OCI-LY1 (cell line): ENCODE results near the gene CIDEB.

Experiments used
- H2AFZ ChIP-seq: fragments of 200-600 bp; sonication (generic), shearing (Covaris generic); 2 replicates; pipeline ENCODE4 v1.6.0; 2014; ENCODE audit warnings: antibody characterized with exemption, mild to moderate bottlenecking, low read length
- H3F3A ChIP-seq: fragments of 200-600 bp; sonication (generic), shearing (Covaris generic); 2 replicates; pipeline ENCODE4 v1.6.0; 2014; ENCODE audit warnings: mild to moderate bottlenecking, antibody characterized with exemption, low read length, moderate library complexity; ENCODE audit not compliant: insufficient read depth
- H3K27ac ChIP-seq: fragments of 200-600 bp; sonication (generic); 2 replicates; pipeline ENCODE4 v1.5.1; 2014; ENCODE audit warnings: low read length, mixed run types, mild to moderate bottlenecking, low read depth; ENCODE audit not compliant: poor library complexity, severe bottlenecking
- H3K27me3 ChIP-seq: fragments of 200-600 bp; sonication (generic); 2 replicates; pipeline ENCODE4 v1.6.0; 2014; ENCODE audit warnings: antibody characterized with exemption, mild to moderate bottlenecking, low read length, moderate library complexity; ENCODE audit not compliant: insufficient read depth
- H3K36me3 ChIP-seq: fragments of 200-600 bp; sonication (generic); 2 replicates; pipeline ENCODE4 v1.6.1; 2014; ENCODE audit warnings: mild to moderate bottlenecking, antibody characterized with exemption, low read length, moderate library complexity, mixed read lengths; ENCODE audit not compliant: insufficient read depth
- H3K4me1 ChIP-seq: fragments of 200-600 bp; sonication (generic); 2 replicates; pipeline ENCODE4 v1.5.1; 2014; ENCODE audit warnings: mild to moderate bottlenecking, low read length, moderate library complexity; ENCODE audit not compliant: insufficient read depth, severe bottlenecking
- H3K4me2 ChIP-seq: fragments of 200-600 bp; sonication (generic), shearing (Covaris generic); 2 replicates; pipeline ENCODE4 v1.6.1; 2014; ENCODE audit warnings: low read length
- H3K4me3 ChIP-seq: fragments of 200-600 bp; sonication (generic); 2 replicates; pipeline ENCODE4 v1.5.1; 2014; ENCODE audit warnings: low read length, low read depth, mild to moderate bottlenecking, mixed read lengths; ENCODE audit not compliant: poor library complexity, severe bottlenecking
- H3K79me2 ChIP-seq: fragments of 200-600 bp; shearing (Covaris generic); 2 replicates; pipeline ENCODE4 v1.6.1; 2016; ENCODE audit warnings: mixed run types, low read length, mixed read lengths; ENCODE audit not compliant: insufficient read depth
- H3K9ac ChIP-seq: fragments of 200-600 bp; sonication (generic), shearing (Covaris generic); 2 replicates; pipeline ENCODE4 v1.6.1; 2014; ENCODE audit warnings: mild to moderate bottlenecking, low read length, mixed read lengths
- H3K9me2 ChIP-seq: fragments of 200-600 bp; sonication (generic), shearing (Covaris generic); 2 replicates; pipeline ENCODE4 v1.6.1; 2014; ENCODE audit warnings: low read depth, mild to moderate bottlenecking, low read length, mixed read lengths
- H3K9me3 ChIP-seq: fragments of 200-600 bp; shearing (Covaris generic); 2 replicates; pipeline ENCODE4 v1.6.1; 2014; ENCODE audit warnings: low read length, mixed read lengths
- H4K20me1 ChIP-seq: fragments of 200-600 bp; sonication (generic), shearing (Covaris generic); 2 replicates; pipeline ENCODE4 v1.6.0; 2016; ENCODE audit warnings: mild to moderate bottlenecking, low read length; ENCODE audit not compliant: insufficient read depth
- EZH2 ChIP-seq: fragments of 200-600 bp; sonication (generic), shearing (Covaris generic); IDR thresholded peaks from 2 replicates; pipeline ENCODE4 v1.8.0; 2017; ENCODE audit warnings: borderline replicate concordance, mixed run types, mild to moderate bottlenecking, antibody characterized with exemption, low read length, moderate library complexity, mixed read lengths
- TF ChIP-seq, protein P1 (sequence below): fragments of 200-600 bp; sonication (generic), shearing (Covaris generic); IDR thresholded peaks from 2 replicates; pipeline ENCODE4 v1.5.1; 2017; ENCODE audit warnings: mild to moderate bottlenecking, antibody characterized with exemption, low read length, moderate library complexity, mixed read lengths

The CIDEB gene

GRCh38 chr14:24266344-24267244 lies 41.2 kb downstream of the CIDEB start:
- no peaks in the 10 kb centered on the region for H3K9me2 ChIP-seq
- H3K79me2 ChIP-seq = no peaks in the 10 kb centered on the region
- no peaks in the 10 kb centered on the region for H3F3A ChIP-seq
- H3K9me3 ChIP-seq = no peaks in the 10 kb centered on the region
- peaks cover 9% of the 10 kb centered on the region for H3K4me1 ChIP-seq
- TF ChIP-seq, protein P1, sequence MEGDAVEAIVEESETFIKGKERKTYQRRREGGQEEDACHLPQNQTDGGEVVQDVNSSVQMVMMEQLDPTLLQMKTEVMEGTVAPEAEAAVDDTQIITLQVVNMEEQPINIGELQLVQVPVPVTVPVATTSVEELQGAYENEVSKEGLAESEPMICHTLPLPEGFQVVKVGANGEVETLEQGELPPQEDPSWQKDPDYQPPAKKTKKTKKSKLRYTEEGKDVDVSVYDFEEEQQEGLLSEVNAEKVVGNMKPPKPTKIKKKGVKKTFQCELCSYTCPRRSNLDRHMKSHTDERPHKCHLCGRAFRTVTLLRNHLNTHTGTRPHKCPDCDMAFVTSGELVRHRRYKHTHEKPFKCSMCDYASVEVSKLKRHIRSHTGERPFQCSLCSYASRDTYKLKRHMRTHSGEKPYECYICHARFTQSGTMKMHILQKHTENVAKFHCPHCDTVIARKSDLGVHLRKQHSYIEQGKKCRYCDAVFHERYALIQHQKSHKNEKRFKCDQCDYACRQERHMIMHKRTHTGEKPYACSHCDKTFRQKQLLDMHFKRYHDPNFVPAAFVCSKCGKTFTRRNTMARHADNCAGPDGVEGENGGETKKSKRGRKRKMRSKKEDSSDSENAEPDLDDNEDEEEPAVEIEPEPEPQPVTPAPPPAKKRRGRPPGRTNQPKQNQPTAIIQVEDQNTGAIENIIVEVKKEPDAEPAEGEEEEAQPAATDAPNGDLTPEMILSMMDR = no peak
- TF ChIP-seq EZH2 = no peak
- 0 out of 2 replicates have a peak, but pooled peaks cover 3% of the 10 kb centered on the region for H3K36me3 ChIP-seq
- H3K27ac ChIP-seq = no peak overlapping the region
- H3K4me3 ChIP-seq = no peak overlapping the region
- no peak overlapping the region for H3K4me2 ChIP-seq
- H3K27me3 ChIP-seq = no peaks in the 10 kb centered on the region
- no peak overlapping the region for H2AFZ ChIP-seq
- H4K20me1 ChIP-seq = no peaks in the 10 kb centered on the region
- H3K9ac ChIP-seq = no peak overlapping the region

DNA sequence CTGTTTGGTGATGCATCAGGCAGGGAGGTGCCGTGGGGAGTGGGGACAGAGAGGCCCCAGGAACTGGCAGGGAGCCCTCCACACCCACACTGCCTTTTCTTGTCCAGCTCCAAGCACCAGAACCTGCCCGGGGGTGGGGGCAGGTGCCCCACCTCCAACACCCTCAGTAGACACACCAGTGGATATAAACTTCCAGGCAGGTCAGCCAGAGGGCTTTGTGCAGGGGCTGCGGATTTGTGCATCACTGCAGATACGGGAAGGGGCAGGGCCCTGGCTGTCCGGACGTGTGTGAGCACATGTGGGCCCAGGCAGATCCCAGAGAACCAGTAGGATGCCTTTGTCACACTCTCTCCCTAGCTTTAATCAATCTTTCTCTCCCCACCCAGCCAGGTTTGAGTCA lies 43.5 kb downstream of the CIDEB start:
- Histone ChIP-seq H3K9ac (no peak overlapping the region), H3F3A (no peaks in the 10 kb centered on the region), H3K4me3 (no peak overlapping the region), H2AFZ (no peak overlapping the region), H3K27ac (no peak overlapping the region), H3K9me3 (no peaks in the 10 kb centered on the region), H3K9me2 (no peaks in the 10 kb centered on the region), H3K79me2 (no peaks in the 10 kb centered on the region), H3K36me3 (0 out of 2 replicates have a peak, but pooled peaks cover 3% of the 10 kb centered on the region), H4K20me1 (no peaks in the 10 kb centered on the region), H3K4me2 (no peak overlapping the region), H3K4me1 (no peaks in the 10 kb centered on the region), H3K27me3 (no peaks in the 10 kb centered on the region)
- TF ChIP-seq, protein P1 = no peak
- no peak for TF ChIP-seq EZH2

GRCh38 chr14:24263848-24264247 lies 43.9 kb downstream of the CIDEB start:
- H3F3A ChIP-seq = no peaks in the 10 kb centered on the region
- no peak overlapping the region for H3K4me3 ChIP-seq
- H3K27ac ChIP-seq = no peak overlapping the region
- TF ChIP-seq EZH2 = no peak
- TF ChIP-seq, protein P1 = no peak
- H4K20me1 ChIP-seq = no peaks in the 10 kb centered on the region
- no peak overlapping the region for H3K9ac ChIP-seq
- no peaks in the 10 kb centered on the region for H3K27me3 ChIP-seq
- no peaks in the 10 kb centered on the region for H3K9me3 ChIP-seq
- H3K79me2 ChIP-seq = no peaks in the 10 kb centered on the region
- no peak overlapping the region for H3K4me2 ChIP-seq
- 0 out of 2 replicates have a peak, but pooled peaks cover 3% of the 10 kb centered on the region for H3K36me3 ChIP-seq
- no peaks in the 10 kb centered on the region for H3K9me2 ChIP-seq
- no peaks in the 10 kb centered on the region for H3K4me1 ChIP-seq
- H2AFZ ChIP-seq = no peak overlapping the region
